ENCODE measurements around the gene PDE11A.
A peak's percentile ranks its signal among the peaks of the same experiment; 100 is the strongest.

Gene PDE11A

GRCh38 chr2:177756336-177756735 lies 316.2 kb downstream of the PDE11A start:
- TF ChIP-seq BACH2 (CRISPR knock-in tag; IDR thresholded peaks at IDR 0.05; ENCODE audit: borderline replicate concordance), result no peak
- no peak for TF ChIP-seq RARB (CRISPR knock-in tag; IDR thresholded peaks at IDR 0.05)
- TF ChIP-seq, protein P1, sequence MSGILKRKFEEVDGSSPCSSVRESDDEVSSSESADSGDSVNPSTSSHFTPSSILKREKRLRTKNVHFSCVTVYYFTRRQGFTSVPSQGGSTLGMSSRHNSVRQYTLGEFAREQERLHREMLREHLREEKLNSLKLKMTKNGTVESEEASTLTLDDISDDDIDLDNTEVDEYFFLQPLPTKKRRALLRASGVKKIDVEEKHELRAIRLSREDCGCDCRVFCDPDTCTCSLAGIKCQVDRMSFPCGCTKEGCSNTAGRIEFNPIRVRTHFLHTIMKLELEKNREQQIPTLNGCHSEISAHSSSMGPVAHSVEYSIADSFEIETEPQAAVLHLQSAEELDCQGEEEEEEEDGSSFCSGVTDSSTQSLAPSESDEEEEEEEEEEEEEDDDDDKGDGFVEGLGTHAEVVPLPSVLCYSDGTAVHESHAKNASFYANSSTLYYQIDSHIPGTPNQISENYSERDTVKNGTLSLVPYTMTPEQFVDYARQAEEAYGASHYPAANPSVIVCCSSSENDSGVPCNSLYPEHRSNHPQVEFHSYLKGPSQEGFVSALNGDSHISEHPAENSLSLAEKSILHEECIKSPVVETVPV (CRISPR knock-in tag; IDR thresholded peaks at IDR 0.05), result no peak
- TF ChIP-seq ZNF565 (CRISPR knock-in tag; conservative IDR thresholded peaks at IDR 0.05; ENCODE audit: low read depth), result no peak
- TF ChIP-seq PPARA (CRISPR knock-in tag; IDR thresholded peaks at IDR 0.05; ENCODE audit: borderline replicate concordance), result no peak
- no peak for TF ChIP-seq GLIS3 (CRISPR knock-in tag; IDR thresholded peaks at IDR 0.05)
- TF ChIP-seq TOX (CRISPR knock-in tag; IDR thresholded peaks at IDR 0.05; ENCODE audit: borderline replicate concordance), result no peak
- no peak for TF ChIP-seq ARNTL (CRISPR knock-in tag; IDR thresholded peaks at IDR 0.05; ENCODE audit: borderline replicate concordance, low read depth)
- TF ChIP-seq, protein P2, sequence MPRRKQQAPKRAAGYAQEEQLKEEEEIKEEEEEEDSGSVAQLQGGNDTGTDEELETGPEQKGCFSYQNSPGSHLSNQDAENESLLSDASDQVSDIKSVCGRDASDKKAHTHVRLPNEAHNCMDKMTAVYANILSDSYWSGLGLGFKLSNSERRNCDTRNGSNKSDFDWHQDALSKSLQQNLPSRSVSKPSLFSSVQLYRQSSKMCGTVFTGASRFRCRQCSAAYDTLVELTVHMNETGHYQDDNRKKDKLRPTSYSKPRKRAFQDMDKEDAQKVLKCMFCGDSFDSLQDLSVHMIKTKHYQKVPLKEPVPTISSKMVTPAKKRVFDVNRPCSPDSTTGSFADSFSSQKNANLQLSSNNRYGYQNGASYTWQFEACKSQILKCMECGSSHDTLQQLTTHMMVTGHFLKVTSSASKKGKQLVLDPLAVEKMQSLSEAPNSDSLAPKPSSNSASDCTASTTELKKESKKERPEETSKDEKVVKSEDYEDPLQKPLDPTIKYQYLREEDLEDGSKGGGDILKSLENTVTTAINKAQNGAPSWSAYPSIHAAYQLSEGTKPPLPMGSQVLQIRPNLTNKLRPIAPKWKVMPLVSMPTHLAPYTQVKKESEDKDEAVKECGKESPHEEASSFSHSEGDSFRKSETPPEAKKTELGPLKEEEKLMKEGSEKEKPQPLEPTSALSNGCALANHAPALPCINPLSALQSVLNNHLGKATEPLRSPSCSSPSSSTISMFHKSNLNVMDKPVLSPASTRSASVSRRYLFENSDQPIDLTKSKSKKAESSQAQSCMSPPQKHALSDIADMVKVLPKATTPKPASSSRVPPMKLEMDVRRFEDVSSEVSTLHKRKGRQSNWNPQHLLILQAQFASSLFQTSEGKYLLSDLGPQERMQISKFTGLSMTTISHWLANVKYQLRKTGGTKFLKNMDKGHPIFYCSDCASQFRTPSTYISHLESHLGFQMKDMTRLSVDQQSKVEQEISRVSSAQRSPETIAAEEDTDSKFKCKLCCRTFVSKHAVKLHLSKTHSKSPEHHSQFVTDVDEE (CRISPR knock-in tag; IDR thresholded peaks at IDR 0.05), result no peak
- TF ChIP-seq PATZ1 (CRISPR knock-in tag; IDR thresholded peaks at IDR 0.05; ENCODE audit: borderline replicate concordance), result no peak
- no peak for TF ChIP-seq CSDC2 (CRISPR knock-in tag; IDR thresholded peaks at IDR 0.05)
- no peak for TF ChIP-seq ZFP3 (CRISPR knock-in tag; IDR thresholded peaks at IDR 0.05)
- TF ChIP-seq OSR1 (CRISPR knock-in tag; IDR thresholded peaks at IDR 0.05), result no peak
- ATAC-seq, result no peak

DNA sequence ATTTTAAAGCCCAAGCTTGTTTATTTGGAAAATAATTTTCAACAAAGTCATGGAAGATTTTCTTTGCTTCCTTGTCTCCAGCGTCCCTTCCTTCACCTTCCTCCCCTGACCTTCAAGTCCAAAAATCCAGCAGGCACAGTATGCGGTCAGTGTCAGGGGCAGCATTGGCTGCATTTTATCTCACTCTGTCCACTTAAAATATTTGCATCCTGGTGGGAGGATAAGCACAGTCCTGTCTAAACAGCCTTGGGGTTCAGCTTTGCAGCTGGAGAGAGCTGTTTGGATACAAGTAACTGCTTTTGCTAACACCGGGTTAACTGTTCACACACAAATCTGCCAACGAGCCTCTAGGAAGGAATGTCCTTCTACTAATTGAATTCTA lies 318.1 kb downstream of the PDE11A start:
- no peak for ATAC-seq
- TF ChIP-seq ZFP30 (CRISPR knock-in tag; IDR thresholded peaks at IDR 0.05), result no peak
- TF ChIP-seq ZC3H10 (CRISPR knock-in tag; IDR thresholded peaks at IDR 0.05), result no peak
- no peak for TF ChIP-seq OSR1 (CRISPR knock-in tag; IDR thresholded peaks at IDR 0.05)
- TF ChIP-seq BACH2 (CRISPR knock-in tag; IDR thresholded peaks at IDR 0.05; ENCODE audit: borderline replicate concordance), result no peak
- TF ChIP-seq POU6F1 (CRISPR knock-in tag; IDR thresholded peaks at IDR 0.05; ENCODE audit: borderline replicate concordance, low read depth), result no peak
- TF ChIP-seq, protein P3, sequence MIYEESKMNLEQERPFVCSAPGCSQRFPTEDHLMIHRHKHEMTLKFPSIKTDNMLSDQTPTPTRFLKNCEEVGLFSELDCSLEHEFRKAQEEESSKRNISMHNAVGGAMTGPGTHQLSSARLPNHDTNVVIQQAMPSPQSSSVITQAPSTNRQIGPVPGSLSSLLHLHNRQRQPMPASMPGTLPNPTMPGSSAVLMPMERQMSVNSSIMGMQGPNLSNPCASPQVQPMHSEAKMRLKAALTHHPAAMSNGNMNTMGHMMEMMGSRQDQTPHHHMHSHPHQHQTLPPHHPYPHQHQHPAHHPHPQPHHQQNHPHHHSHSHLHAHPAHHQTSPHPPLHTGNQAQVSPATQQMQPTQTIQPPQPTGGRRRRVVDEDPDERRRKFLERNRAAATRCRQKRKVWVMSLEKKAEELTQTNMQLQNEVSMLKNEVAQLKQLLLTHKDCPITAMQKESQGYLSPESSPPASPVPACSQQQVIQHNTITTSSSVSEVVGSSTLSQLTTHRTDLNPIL (CRISPR knock-in tag; IDR thresholded peaks at IDR 0.05; ENCODE audit: low read depth), result no peak
- no peak for TF ChIP-seq RARB (CRISPR knock-in tag; IDR thresholded peaks at IDR 0.05)

DNA sequence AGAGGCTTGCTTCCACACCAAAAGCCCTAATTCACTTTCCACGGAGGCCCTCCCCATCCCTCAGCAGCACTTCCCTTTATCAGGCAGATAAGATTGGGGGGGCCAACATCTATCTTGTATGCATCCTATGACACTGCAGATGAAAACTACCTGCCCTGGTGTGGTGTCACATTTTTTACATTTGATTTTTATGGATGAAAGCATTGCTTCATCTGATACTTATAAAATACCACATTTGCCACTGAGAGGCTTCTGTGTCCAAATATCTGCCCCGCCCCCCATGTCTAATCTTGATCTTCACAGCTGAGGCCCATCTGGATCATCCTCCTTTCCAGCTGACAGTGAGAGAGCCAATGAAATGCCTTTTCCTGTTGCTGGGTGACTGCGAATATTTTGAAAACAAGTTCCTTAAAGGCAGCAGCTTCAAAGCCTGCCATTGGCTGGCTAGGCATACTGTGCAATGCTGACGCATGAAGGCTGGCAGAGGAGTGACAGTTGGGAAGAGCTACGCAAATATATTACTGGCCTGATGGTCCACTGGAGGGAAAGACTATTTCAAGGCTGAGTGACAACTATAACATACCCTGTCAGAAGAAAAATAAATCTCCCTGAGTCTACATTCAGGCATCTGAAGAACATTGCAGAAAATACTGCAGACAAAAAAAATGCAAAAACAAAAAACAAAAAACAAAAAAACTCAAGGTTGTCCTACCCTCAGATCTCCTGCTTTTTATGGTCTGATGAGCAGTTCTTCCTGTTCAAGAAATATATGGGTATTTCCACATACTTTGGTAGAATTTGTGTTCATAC lies 318.7 kb downstream of the PDE11A start:
- peak; percentile 82 for ATAC-seq
- TF ChIP-seq PPARA (CRISPR knock-in tag; IDR thresholded peaks at IDR 0.05; ENCODE audit: borderline replicate concordance) (no peak), TCF4 (CRISPR knock-in tag; IDR thresholded peaks at IDR 0.05; ENCODE audit: borderline replicate concordance) (peak; percentile 40; the same call in 1 of the 2 replicates)

DNA sequence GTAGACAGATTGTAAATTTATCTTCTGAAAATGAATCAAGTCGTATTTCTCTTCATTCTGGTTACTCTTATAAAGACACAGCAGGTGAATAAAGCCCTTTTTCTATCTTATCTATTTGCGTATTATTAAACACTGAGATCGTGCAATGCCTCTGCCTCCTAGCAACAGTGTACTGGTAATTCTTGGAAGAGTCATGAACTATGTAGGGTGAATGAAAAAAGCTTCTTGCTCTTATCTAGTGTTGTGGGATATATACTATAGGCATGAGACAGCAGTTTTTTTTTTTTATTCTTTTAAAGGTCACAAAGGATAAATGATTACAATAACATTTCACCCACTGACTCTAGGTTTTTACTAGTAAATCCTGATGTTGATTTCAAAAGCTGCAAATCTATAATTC lies 324.2 kb downstream of the PDE11A start:
- ATAC-seq, result no peak
- TF ChIP-seq TOX (CRISPR knock-in tag; IDR thresholded peaks at IDR 0.05; ENCODE audit: borderline replicate concordance), result no peak
- TF ChIP-seq, protein P1 (CRISPR knock-in tag; IDR thresholded peaks at IDR 0.05), result no peak
- TF ChIP-seq, protein P2 (CRISPR knock-in tag; IDR thresholded peaks at IDR 0.05), result no peak
- TF ChIP-seq PATZ1 (CRISPR knock-in tag; IDR thresholded peaks at IDR 0.05; ENCODE audit: borderline replicate concordance), result no peak
